HCT116 (cell line): ENCODE measurements around the gene DIPK1B.

ENCODE experiments used
- ATF3 ChIP-seq: IDR thresholded peaks from 2 replicates; pipeline ENCODE4 v1.6.1; 2012
- CTCF ChIP-seq, 3 experiments: fragments of 200-600 bp in 1 of 3; sonication (generic) in 1 of 3; IDR thresholded peaks in 2 of 3; conservative IDR thresholded peaks in 1 of 3; 2 replicates each; pipeline ENCODE4 v1.5.1; 2012 to 2017; ENCODE audit warnings: low read depth in 2 of 3, low read length in 2 of 3, antibody characterized with exemption in 1 of 3, borderline replicate concordance in 1 of 3, control low read depth in 1 of 3, mild to moderate bottlenecking in 1 of 3, mixed read lengths in 1 of 3, mixed run types in 1 of 3, moderate library complexity in 1 of 3; ENCODE audit not compliant: insufficient read depth in 1 of 3
- EGR1 ChIP-seq: IDR thresholded peaks from 2 replicates; pipeline ENCODE4 v1.6.1; 2012; ENCODE audit warnings: low read depth
- EZH2 ChIP-seq: fragments of 200-600 bp; sonication (generic); IDR thresholded peaks from 2 replicates; pipeline ENCODE4 v1.6.1; 2017; ENCODE audit warnings: antibody characterized with exemption, mixed run types
- EZH2phosphoT487 ChIP-seq: fragments of 200-600 bp; IDR thresholded peaks from 2 replicates; pipeline ENCODE4 v1.6.1; 2018; ENCODE audit warnings: antibody characterized with exemption, borderline replicate concordance
- POLR2A ChIP-seq: IDR thresholded peaks from 2 replicates; pipeline ENCODE4 v1.7.0; 2011; ENCODE audit warnings: borderline replicate concordance; ENCODE audit not compliant: insufficient read depth, insufficient read length; ENCODE audit errors: extremely low read depth
- POLR2AphosphoS5 ChIP-seq: IDR thresholded peaks from 2 replicates; pipeline ENCODE4 v1.6.1; 2011; ENCODE audit warnings: mild to moderate bottlenecking, low read depth, low read length, moderate library complexity
- RAD21 ChIP-seq: IDR thresholded peaks from 2 replicates; pipeline ENCODE4 v1.6.1; 2012; ENCODE audit warnings: low read depth, mild to moderate bottlenecking
- REST ChIP-seq: IDR thresholded peaks from 2 replicates; pipeline ENCODE4 v1.6.1; 2012; ENCODE audit warnings: low read depth
- TCF7L2 ChIP-seq: IDR thresholded peaks from 2 replicates; pipeline ENCODE4 v1.7.0; 2011; ENCODE audit warnings: borderline replicate concordance, inconsistent platforms; ENCODE audit not compliant: insufficient read depth, insufficient read length; ENCODE audit errors: extremely low read depth
- YY1 ChIP-seq: IDR thresholded peaks from 2 replicates; pipeline ENCODE4 v1.6.1; 2011; ENCODE audit warnings: low read length, low read depth, moderate library complexity, mild to moderate bottlenecking; ENCODE audit not compliant: insufficient replicate concordance; ENCODE audit errors: extremely low read depth
- ZBTB33 ChIP-seq: IDR thresholded peaks from 2 replicates; pipeline ENCODE4 v1.6.1; 2011; ENCODE audit warnings: mild to moderate bottlenecking, low read length, moderate library complexity; ENCODE audit not compliant: insufficient replicate concordance; ENCODE audit errors: extremely low read depth
- ZFX ChIP-seq: fragments of 450-650 bp; IDR thresholded peaks from 2 replicates; pipeline ENCODE4 v1.6.1; 2017
- ZNF274 ChIP-seq: fragments of 200-500 bp; sonication (Bioruptor generic); IDR thresholded peaks from 2 replicates; pipeline ENCODE4 v1.6.1; 2014; ENCODE audit warnings: mild to moderate bottlenecking, low read depth, low read length, inconsistent platforms

- no peak for TF ChIP-seq EZH2phosphoT487
- TF ChIP-seq CTCF (IDR thresholded peaks at IDR 0.05 in 2 of 3, conservative IDR thresholded peaks at IDR 0.05 in 1 of 3; ENCODE audit: borderline replicate concordance in 1 of 3, insufficient read depth in 1 of 3, low read depth in 2 of 3, low read length in 2 of 3) = no peak
- TF ChIP-seq TCF7L2 = no peak
- TF ChIP-seq EZH2 = no peak
- no peak for TF ChIP-seq ZNF274
- no peak for TF ChIP-seq POLR2A
- TF ChIP-seq REST = no peak
- no peak for TF ChIP-seq ZBTB33
- TF ChIP-seq POLR2AphosphoS5 = no peak
- TF ChIP-seq RAD21 = no peak
- TF ChIP-seq ATF3 = no peak
- TF ChIP-seq YY1 = no peak
- TF ChIP-seq EGR1 = no peak
- no peak for TF ChIP-seq ZFX
Observed at GRCh38 chr9:136753371-136754058, 41.1 kb downstream of the DIPK1B start.
